ENCODE data around the gene RPL9. TPM values are rescaled to one million over a fixed set of nuclear protein-coding genes. Genes with fewer than 3 reads are reported as not detected.

Gene RPL9
- total RNA-seq, 4 donors from 2014 or later, result 798 to 2,811 (median 1,122) TPM

- H3K9me3 ChIP-seq, result no peaks in the 10 kb centered on the region
- DNase-seq, result no peak
- H3K27me3 ChIP-seq, result no peaks in the 10 kb centered on the region
- TF ChIP-seq CTCF (IDR thresholded peaks at IDR 0.05) (no peak), POLR2A (IDR thresholded peaks at IDR 0.05) (no peak)
- peak overlapping the region in 3 of 4 donors; percentile 93 to 97 (median 97) for H3K27ac ChIP-seq
- H3K4me3 ChIP-seq, result peak overlapping the region in 3 of 4 donors; percentile 74 to 93 (median 76)
- peaks cover 0 to 54% (median 0%) of the 10 kb centered on the region in 3 donors for H3K36me3 ChIP-seq
- H3K4me1 ChIP-seq, result peaks cover 3 to 14% (median 7%) of the 10 kb centered on the region in 4 donors
Observed at GRCh38 chr4:39456946-39457763, 1.6 kb downstream of the RPL9 start.

- no peak for DNase-seq
- H3K27ac ChIP-seq, result no peak overlapping the region
- H3K36me3 ChIP-seq, result peaks cover 0 to 64% (median 0%) of the 10 kb centered on the region in 3 donors
- no peaks in the 10 kb centered on the region for H3K9me3 ChIP-seq
- peaks cover 3 to 14% (median 7%) of the 10 kb centered on the region in 4 donors for H3K4me1 ChIP-seq
- H3K4me3 ChIP-seq, result no peak overlapping the region
- no peaks in the 10 kb centered on the region for H3K27me3 ChIP-seq
- TF ChIP-seq POLR2A (IDR thresholded peaks at IDR 0.05), result no peak
- no peak for TF ChIP-seq CTCF (IDR thresholded peaks at IDR 0.05)
Observed at GRCh38 chr4:39455486-39455885, 3.2 kb downstream of the RPL9 start.

- Histone ChIP-seq H3K36me3 (peaks cover 0 to 64% (median 0%) of the 10 kb centered on the region in 3 donors), H3K4me3 (no peak overlapping the region), H3K9me3 (no peaks in the 10 kb centered on the region), H3K4me1 (peaks cover 0 to 14% (median 7%) of the 10 kb centered on the region in 4 donors), H3K27ac (no peak overlapping the region), H3K27me3 (no peaks in the 10 kb centered on the region)
- DNase-seq, result no peak
- no peak for TF ChIP-seq POLR2A (IDR thresholded peaks at IDR 0.05)
Observed at GRCh38 chr4:39453738-39454137, 5.0 kb downstream of the RPL9 start.

GRCh38 chr4:39452860-39453587 lies 5.7 kb downstream of the RPL9 start:
- Histone ChIP-seq H3K36me3 (peaks cover 0 to 64% (median 0%) of the 10 kb centered on the region in 3 donors), H3K27ac (no peak overlapping the region), H3K4me1 (peaks cover 0 to 15% (median 7%) of the 10 kb centered on the region in 4 donors), H3K9me3 (no peaks in the 10 kb centered on the region), H3K4me3 (no peak overlapping the region), H3K27me3 (no peaks in the 10 kb centered on the region)
- no peak for DNase-seq
- TF ChIP-seq POLR2A (IDR thresholded peaks at IDR 0.05) (no peak), CTCF (IDR thresholded peaks at IDR 0.05) (no peak)

GRCh38 chr4:39452153-39452859 lies 6.4 kb downstream of the RPL9 start:
- Histone ChIP-seq H3K4me1 (peaks cover 0 to 16% (median 3%) of the 10 kb centered on the region in 4 donors), H3K36me3 (peaks cover 0 to 61% (median 0%) of the 10 kb centered on the region in 3 donors)
- TF ChIP-seq CTCF (IDR thresholded peaks at IDR 0.05) (no peak), POLR2A (IDR thresholded peaks at IDR 0.05) (no peak)

More at GRCh38 chr4:39452153-39452859, 6.4 kb downstream of the RPL9 start:
- no peak for DNase-seq
- no peak overlapping the region for H3K27ac ChIP-seq
- H3K9me3 ChIP-seq, result no peaks in the 10 kb centered on the region
- no peak overlapping the region for H3K4me3 ChIP-seq
- no peaks in the 10 kb centered on the region for H3K27me3 ChIP-seq
